ENCODE results near the gene MESP2. TPM values are rescaled to one million over a fixed set of nuclear protein-coding genes. Genes with fewer than 3 reads are reported as not detected.

The MESP2 gene
- total RNA-seq, 2 donors from 2014 or later = 0.22 to 1.3 TPM

DNA sequence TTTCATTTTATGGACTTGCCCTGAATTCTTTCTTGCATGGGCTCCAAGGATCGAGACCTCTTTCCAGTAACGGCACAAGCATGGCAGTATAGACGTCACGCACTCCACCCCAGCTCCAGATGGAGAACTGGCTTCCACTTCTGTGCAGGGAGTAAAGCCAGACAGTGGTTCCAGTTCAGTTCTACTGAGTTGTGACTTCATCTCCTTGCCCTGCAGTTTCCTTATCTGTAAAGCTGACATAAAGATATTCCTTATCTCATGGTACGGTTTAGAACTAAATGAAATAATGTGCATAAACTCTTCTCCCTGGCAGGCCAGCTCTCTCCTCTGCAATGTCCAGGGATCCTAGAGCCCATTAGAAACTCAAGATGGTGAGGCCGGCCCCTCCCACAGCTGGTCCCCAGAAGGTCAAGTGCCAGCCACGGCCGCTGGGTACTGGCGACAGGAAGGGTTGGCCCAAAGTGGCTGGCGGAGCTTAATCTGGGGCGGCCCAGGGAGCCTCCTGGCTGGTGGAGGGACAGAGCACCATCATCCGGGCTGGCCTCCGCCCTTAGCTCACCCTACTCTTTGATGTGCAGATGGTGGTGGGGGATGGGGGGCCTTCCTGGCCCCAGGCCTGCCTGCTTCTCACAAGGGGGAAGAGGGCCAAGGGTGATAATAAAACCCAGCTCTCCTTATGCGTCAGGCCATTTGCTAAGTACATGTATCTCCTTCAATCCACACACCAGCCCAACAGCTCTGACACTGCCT lies 7.2 kb downstream of the MESP2 start:
- Histone ChIP-seq H3K36me3 (ENCODE audit: control insufficient read depth, insufficient read depth, low read length) (no peaks in the 10 kb centered on the region), H3K27ac (ENCODE audit: low read depth, low read length) (no peak overlapping the region), H3K9ac (ENCODE audit: extremely low read depth, low read length, poor library complexity, severe bottlenecking) (no peak overlapping the region), H3K9me3 (ENCODE audit: control insufficient read depth, low read length) (peaks cover 8% of the 10 kb centered on the region), H3K4me1 (ENCODE audit: control insufficient read depth, insufficient read depth, low read length) (no peaks in the 10 kb centered on the region), H3K27me3 (ENCODE audit: control insufficient read depth, insufficient read depth, low read length, poor library complexity, severe bottlenecking) (peaks cover 10% of the 10 kb centered on the region), H3K4me3 (ENCODE audit: low read length) (no peak overlapping the region)
- Mint-ChIP-seq H3K27me3 (ENCODE audit: insufficient read depth) (peaks cover 33% of the 10 kb centered on the region), H3K36me3 (ENCODE audit: low read depth) (peaks cover 3% of the 10 kb centered on the region), H3K27ac (no peak overlapping the region), H3K9me3 (peaks cover 12% of the 10 kb centered on the region), H3K4me1 (peaks cover 14% of the 10 kb centered on the region), H3K4me3 (no peak overlapping the region)
- DNase-seq = peak; percentile 88
- WGBS, 2 experiments (ENCODE audit: insufficient coverage in 1 of 2, insufficient read length in 1 of 2) = 71 to 76% methylated on average over 8 to 12 of the region's 14 CpGs
- TF ChIP-seq, protein P1, sequence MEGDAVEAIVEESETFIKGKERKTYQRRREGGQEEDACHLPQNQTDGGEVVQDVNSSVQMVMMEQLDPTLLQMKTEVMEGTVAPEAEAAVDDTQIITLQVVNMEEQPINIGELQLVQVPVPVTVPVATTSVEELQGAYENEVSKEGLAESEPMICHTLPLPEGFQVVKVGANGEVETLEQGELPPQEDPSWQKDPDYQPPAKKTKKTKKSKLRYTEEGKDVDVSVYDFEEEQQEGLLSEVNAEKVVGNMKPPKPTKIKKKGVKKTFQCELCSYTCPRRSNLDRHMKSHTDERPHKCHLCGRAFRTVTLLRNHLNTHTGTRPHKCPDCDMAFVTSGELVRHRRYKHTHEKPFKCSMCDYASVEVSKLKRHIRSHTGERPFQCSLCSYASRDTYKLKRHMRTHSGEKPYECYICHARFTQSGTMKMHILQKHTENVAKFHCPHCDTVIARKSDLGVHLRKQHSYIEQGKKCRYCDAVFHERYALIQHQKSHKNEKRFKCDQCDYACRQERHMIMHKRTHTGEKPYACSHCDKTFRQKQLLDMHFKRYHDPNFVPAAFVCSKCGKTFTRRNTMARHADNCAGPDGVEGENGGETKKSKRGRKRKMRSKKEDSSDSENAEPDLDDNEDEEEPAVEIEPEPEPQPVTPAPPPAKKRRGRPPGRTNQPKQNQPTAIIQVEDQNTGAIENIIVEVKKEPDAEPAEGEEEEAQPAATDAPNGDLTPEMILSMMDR (conservative IDR thresholded peaks at IDR 0.05) = no peak

DNA sequence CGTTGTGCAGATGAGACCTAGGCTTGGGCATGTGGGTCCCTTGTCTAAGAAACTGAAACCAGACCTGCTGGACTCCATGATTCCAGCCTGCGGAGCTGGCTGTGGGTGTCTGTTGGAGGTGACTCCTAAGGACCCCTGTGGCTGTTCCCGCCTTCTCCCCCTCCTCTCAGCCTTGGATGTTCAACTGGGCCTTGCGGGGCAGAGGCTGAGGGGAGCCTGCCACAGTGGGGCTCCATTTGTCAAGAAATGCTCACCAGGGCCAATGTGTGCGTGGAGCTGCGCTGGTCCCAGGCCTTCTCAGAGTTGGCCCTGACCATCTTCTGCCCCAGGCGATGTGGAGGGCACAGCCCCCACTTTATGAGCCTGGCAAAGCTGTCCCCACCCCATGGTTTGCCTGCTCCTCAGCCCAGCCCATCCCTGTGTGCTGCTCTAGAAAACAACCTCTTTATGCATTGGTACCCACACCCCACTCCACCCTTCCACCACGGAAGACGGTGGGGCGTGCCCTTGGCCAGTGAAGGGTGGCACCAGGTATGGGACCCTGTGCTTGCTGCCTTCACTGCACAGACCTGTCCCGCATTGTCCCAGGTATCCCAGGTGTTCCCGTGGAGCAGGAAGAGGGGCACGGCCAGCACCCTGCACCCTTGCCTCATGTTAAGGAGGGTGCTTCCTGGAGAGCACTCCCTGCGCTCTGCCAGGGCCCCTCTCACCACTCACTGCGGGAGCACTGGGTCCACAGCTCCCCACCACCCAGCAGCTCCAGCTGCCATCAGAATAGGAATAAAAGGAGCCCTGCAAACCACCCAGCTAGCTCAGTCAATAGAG lies 7.9 kb downstream of the MESP2 start:
- no peaks in the 10 kb centered on the region for H3K4me1 ChIP-seq (ENCODE audit: control insufficient read depth, insufficient read depth, low read length)
- peaks cover 15% of the 10 kb centered on the region for H3K9me3 Mint-ChIP-seq
- peaks cover 14% of the 10 kb centered on the region for H3K4me1 Mint-ChIP-seq
- H3K36me3 Mint-ChIP-seq (ENCODE audit: low read depth) = peaks cover 4% of the 10 kb centered on the region
- TF ChIP-seq, protein P1 (conservative IDR thresholded peaks at IDR 0.05) = no peak
- WGBS, 2 experiments (ENCODE audit: insufficient coverage in 1 of 2, insufficient read length in 1 of 2) = 86 to 87% methylated on average over 5 to 15 of the region's 15 CpGs
- peaks cover 10% of the 10 kb centered on the region for H3K9me3 ChIP-seq (ENCODE audit: control insufficient read depth, low read length)
- no peak overlapping the region for H3K27ac Mint-ChIP-seq
- peaks cover 26% of the 10 kb centered on the region for H3K27me3 Mint-ChIP-seq (ENCODE audit: insufficient read depth)
- no peak overlapping the region for H3K9ac ChIP-seq (ENCODE audit: extremely low read depth, low read length, poor library complexity, severe bottlenecking)
- no peak for DNase-seq
- no peak overlapping the region for H3K4me3 Mint-ChIP-seq
- H3K36me3 ChIP-seq (ENCODE audit: control insufficient read depth, insufficient read depth, low read length) = no peaks in the 10 kb centered on the region
- H3K27ac ChIP-seq (ENCODE audit: low read depth, low read length) = no peak overlapping the region
- H3K4me3 ChIP-seq (ENCODE audit: low read length) = no peak overlapping the region
- H3K27me3 ChIP-seq (ENCODE audit: control insufficient read depth, insufficient read depth, low read length, poor library complexity, severe bottlenecking) = peaks cover 8% of the 10 kb centered on the region

DNA sequence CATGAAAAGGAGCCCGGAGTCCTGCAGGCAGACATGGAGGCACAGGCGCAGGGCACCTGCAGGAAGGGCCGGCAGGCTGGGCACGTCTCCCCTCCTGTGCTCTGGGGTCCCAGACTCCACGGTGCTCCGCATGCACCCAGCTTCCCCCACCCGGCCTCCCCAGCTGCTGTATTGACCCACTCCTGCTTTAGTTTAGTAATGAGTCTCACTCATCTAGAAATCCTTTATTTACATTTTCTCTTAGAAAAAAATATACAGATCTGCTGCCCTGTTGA lies 8.5 kb downstream of the MESP2 start:
- no peaks in the 10 kb centered on the region for H3K36me3 ChIP-seq (ENCODE audit: control insufficient read depth, insufficient read depth, low read length)
- H3K27me3 ChIP-seq (ENCODE audit: control insufficient read depth, insufficient read depth, low read length, poor library complexity, severe bottlenecking) = peaks cover 8% of the 10 kb centered on the region
- no peak overlapping the region for H3K4me3 ChIP-seq (ENCODE audit: low read length)
- Mint-ChIP-seq H3K4me3 (no peak overlapping the region), H3K9me3 (peaks cover 15% of the 10 kb centered on the region), H3K27me3 (ENCODE audit: insufficient read depth) (peaks cover 22% of the 10 kb centered on the region), H3K4me1 (peaks cover 14% of the 10 kb centered on the region), H3K27ac (no peak overlapping the region), H3K36me3 (ENCODE audit: low read depth) (peaks cover 4% of the 10 kb centered on the region)
- H3K4me1 ChIP-seq (ENCODE audit: control insufficient read depth, insufficient read depth, low read length) = no peaks in the 10 kb centered on the region
- DNase-seq = no peak
- WGBS, 2 experiments (ENCODE audit: insufficient coverage in 1 of 2, insufficient read length in 1 of 2) = 90 to 94% methylated on average over 3 to 7 of the region's 7 CpGs
- H3K27ac ChIP-seq (ENCODE audit: low read depth, low read length) = no peak overlapping the region
- no peak overlapping the region for H3K9ac ChIP-seq (ENCODE audit: extremely low read depth, low read length, poor library complexity, severe bottlenecking)
- TF ChIP-seq, protein P1 (conservative IDR thresholded peaks at IDR 0.05) = no peak
- peaks cover 10% of the 10 kb centered on the region for H3K9me3 ChIP-seq (ENCODE audit: control insufficient read depth, low read length)
